ENCODE measurements around the gene SOX3. TPM values are rescaled to one million over a fixed set of nuclear protein-coding genes. Genes with fewer than 3 reads are reported as not detected.

SOX3 gene
- total RNA-seq, 2 experiments from 2014 or later = not detected

DNA sequence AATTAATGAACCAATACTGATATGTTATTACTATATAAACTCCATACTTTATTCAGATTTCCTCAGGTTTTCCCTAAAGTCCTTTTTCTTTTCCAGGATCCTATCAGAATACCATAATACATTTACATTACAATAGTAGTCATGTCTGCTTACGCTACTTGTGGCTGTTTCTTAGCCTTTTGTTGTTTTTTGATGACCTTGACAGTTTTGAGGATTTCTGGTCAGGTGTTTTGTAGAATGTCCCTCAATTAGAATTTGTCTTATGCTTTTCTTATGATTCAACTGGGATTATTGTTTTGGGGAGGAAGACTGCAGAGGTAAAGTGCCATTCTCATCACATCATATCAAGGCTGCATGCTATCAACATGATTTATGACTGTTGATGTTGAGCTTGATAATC lies 9.1 kb downstream of the SOX3 start:
- BruUV-seq (replicated peaks) = no TSS peak
- intact Hi-C loops (cut with micrococcal nuclease; ENCODE audit: unreplicated experiment) = no loop called here
- ChIA-PET POLR2A (no interaction called here), CTCF (ENCODE audit: unreplicated experiment) (no interaction called here)
- H2AFZ ChIP-seq (ENCODE audit: low read length) = no peak overlapping the region
- H3K4me1 ChIP-seq (ENCODE audit: insufficient read depth, low read length, poor library complexity, severe bottlenecking) = no peaks in the 10 kb centered on the region
- no peaks in the 10 kb centered on the region for H3K36me3 ChIP-seq (ENCODE audit: insufficient read depth, low read length)
- no peak overlapping the region for H3K4me2 ChIP-seq (ENCODE audit: low read length)
- H3K4me3 ChIP-seq (ENCODE audit: low read depth, low read length, poor library complexity, severe bottlenecking) = no peak overlapping the region
- no peaks in the 10 kb centered on the region for H3K9me2 ChIP-seq (ENCODE audit: insufficient read depth, low read length)
- no peaks in the 10 kb centered on the region for H3K9me3 ChIP-seq (ENCODE audit: low read length)
- H3K79me2 ChIP-seq (ENCODE audit: insufficient read depth, low read depth, low read length) = no peaks in the 10 kb centered on the region
- DNase-seq (ENCODE audit: low spot score) = no peak
- no peaks in the 10 kb centered on the region for H4K20me1 ChIP-seq (ENCODE audit: insufficient read depth, low read length)
- no peak overlapping the region for H3K27ac ChIP-seq (ENCODE audit: low read depth, low read length, poor library complexity, severe bottlenecking)
- TF ChIP-seq, protein P1, sequence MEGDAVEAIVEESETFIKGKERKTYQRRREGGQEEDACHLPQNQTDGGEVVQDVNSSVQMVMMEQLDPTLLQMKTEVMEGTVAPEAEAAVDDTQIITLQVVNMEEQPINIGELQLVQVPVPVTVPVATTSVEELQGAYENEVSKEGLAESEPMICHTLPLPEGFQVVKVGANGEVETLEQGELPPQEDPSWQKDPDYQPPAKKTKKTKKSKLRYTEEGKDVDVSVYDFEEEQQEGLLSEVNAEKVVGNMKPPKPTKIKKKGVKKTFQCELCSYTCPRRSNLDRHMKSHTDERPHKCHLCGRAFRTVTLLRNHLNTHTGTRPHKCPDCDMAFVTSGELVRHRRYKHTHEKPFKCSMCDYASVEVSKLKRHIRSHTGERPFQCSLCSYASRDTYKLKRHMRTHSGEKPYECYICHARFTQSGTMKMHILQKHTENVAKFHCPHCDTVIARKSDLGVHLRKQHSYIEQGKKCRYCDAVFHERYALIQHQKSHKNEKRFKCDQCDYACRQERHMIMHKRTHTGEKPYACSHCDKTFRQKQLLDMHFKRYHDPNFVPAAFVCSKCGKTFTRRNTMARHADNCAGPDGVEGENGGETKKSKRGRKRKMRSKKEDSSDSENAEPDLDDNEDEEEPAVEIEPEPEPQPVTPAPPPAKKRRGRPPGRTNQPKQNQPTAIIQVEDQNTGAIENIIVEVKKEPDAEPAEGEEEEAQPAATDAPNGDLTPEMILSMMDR (conservative IDR thresholded peaks at IDR 0.05; ENCODE audit: low read length) = no peak
- TF ChIP-seq EZH2phosphoT487 (IDR thresholded peaks at IDR 0.05; ENCODE audit: borderline replicate concordance, low read depth, low read length) = no peak

GRCh38 chrX:140492066-140492994 lies 12.5 kb downstream of the SOX3 start:
- no peak overlapping the region for H3K27ac ChIP-seq (ENCODE audit: low read depth, low read length, poor library complexity, severe bottlenecking)
- intact Hi-C loops (cut with micrococcal nuclease; ENCODE audit: unreplicated experiment) = no loop called here
- H3K36me3 ChIP-seq (ENCODE audit: insufficient read depth, low read length) = no peaks in the 10 kb centered on the region
- TF ChIP-seq, protein P1 (conservative IDR thresholded peaks at IDR 0.05; ENCODE audit: low read length) = no peak
- TF ChIP-seq EZH2phosphoT487 (IDR thresholded peaks at IDR 0.05; ENCODE audit: borderline replicate concordance, low read depth, low read length) = no peak
- DNase-seq (ENCODE audit: low spot score) = no peak
- H3K9me3 ChIP-seq (ENCODE audit: low read length) = no peaks in the 10 kb centered on the region
- H3K4me3 ChIP-seq (ENCODE audit: low read depth, low read length, poor library complexity, severe bottlenecking) = no peak overlapping the region
- no peak overlapping the region for H2AFZ ChIP-seq (ENCODE audit: low read length)
- H3K9me2 ChIP-seq (ENCODE audit: insufficient read depth, low read length) = no peaks in the 10 kb centered on the region
- H3K4me1 ChIP-seq (ENCODE audit: insufficient read depth, low read length, poor library complexity, severe bottlenecking) = no peaks in the 10 kb centered on the region
- H3K79me2 ChIP-seq (ENCODE audit: insufficient read depth, low read depth, low read length) = no peaks in the 10 kb centered on the region
- no peak overlapping the region for H3K4me2 ChIP-seq (ENCODE audit: low read length)
- CTCF ChIA-PET (ENCODE audit: unreplicated experiment) = no interaction called here
- no TSS peak for BruUV-seq (replicated peaks)
- POLR2A ChIA-PET = no interaction called here
- H4K20me1 ChIP-seq (ENCODE audit: insufficient read depth, low read length) = no peaks in the 10 kb centered on the region

GRCh38 chrX:140480765-140481164 lies 24.1 kb downstream of the SOX3 start:
- H3K4me3 ChIP-seq (ENCODE audit: low read depth, low read length, poor library complexity, severe bottlenecking) = no peak overlapping the region
- POLR2A ChIA-PET = no interaction called here
- no peaks in the 10 kb centered on the region for H3K9me2 ChIP-seq (ENCODE audit: insufficient read depth, low read length)
- H3K9me3 ChIP-seq (ENCODE audit: low read length) = no peaks in the 10 kb centered on the region
- H3K79me2 ChIP-seq (ENCODE audit: insufficient read depth, low read depth, low read length) = no peaks in the 10 kb centered on the region
- no peaks in the 10 kb centered on the region for H4K20me1 ChIP-seq (ENCODE audit: insufficient read depth, low read length)
- H3K27ac ChIP-seq (ENCODE audit: low read depth, low read length, poor library complexity, severe bottlenecking) = no peak overlapping the region
- no peak for TF ChIP-seq EZH2phosphoT487 (IDR thresholded peaks at IDR 0.05; ENCODE audit: borderline replicate concordance, low read depth, low read length)
- TF ChIP-seq, protein P1 (conservative IDR thresholded peaks at IDR 0.05; ENCODE audit: low read length) = no peak
- H3K36me3 ChIP-seq (ENCODE audit: insufficient read depth, low read length) = no peaks in the 10 kb centered on the region
- CTCF ChIA-PET (ENCODE audit: unreplicated experiment) = no interaction called here
- intact Hi-C loops (cut with micrococcal nuclease; ENCODE audit: unreplicated experiment) = no loop called here
- no peaks in the 10 kb centered on the region for H3K4me1 ChIP-seq (ENCODE audit: insufficient read depth, low read length, poor library complexity, severe bottlenecking)
- H2AFZ ChIP-seq (ENCODE audit: low read length) = no peak overlapping the region
- BruUV-seq (replicated peaks) = no TSS peak
- no peak for DNase-seq (ENCODE audit: low spot score)
- no peak overlapping the region for H3K4me2 ChIP-seq (ENCODE audit: low read length)

All from OCI-LY7 (cell line).